DOHH2 (cell line): ENCODE data around the gene LGALS3.

Experiments used
- H3F3A ChIP-seq: fragments of 200-600 bp; sonication (generic), shearing (Covaris generic); 2 replicates; pipeline ENCODE4 v1.6.0; 2016; ENCODE audit warnings: antibody characterized with exemption, mild to moderate bottlenecking; ENCODE audit not compliant: control insufficient read depth, insufficient read depth
- H3K27ac ChIP-seq: fragments of 200-600 bp; sonication (generic); 2 replicates; pipeline ENCODE4 v1.5.1; 2014; ENCODE audit warnings: low read depth, mild to moderate bottlenecking, low read length, moderate library complexity
- H3K27me3 ChIP-seq: fragments of 200-600 bp; sonication (generic); 2 replicates; pipeline ENCODE4 v1.6.1; 2014; ENCODE audit warnings: mild to moderate bottlenecking, low read length, mixed read lengths; ENCODE audit not compliant: control insufficient read depth
- H3K36me3 ChIP-seq: fragments of 200-600 bp; sonication (generic); 2 replicates; pipeline ENCODE4 v1.6.1; 2014; ENCODE audit warnings: mild to moderate bottlenecking, low read length, moderate library complexity, mixed read lengths; ENCODE audit not compliant: control insufficient read depth
- H3K4me1 ChIP-seq: fragments of 200-600 bp; sonication (generic); 2 replicates; pipeline ENCODE4 v1.6.1; 2014; ENCODE audit warnings: mild to moderate bottlenecking, low read length, mixed read lengths; ENCODE audit not compliant: control insufficient read depth
- H3K4me2 ChIP-seq: fragments of 200-600 bp; sonication (generic); 2 replicates; pipeline ENCODE4 v1.6.0; 2014; ENCODE audit warnings: mild to moderate bottlenecking, low read length, moderate library complexity
- H3K4me3 ChIP-seq: fragments of 200-600 bp; sonication (generic); 2 replicates; pipeline ENCODE4 v1.5.1; 2014; ENCODE audit warnings: mild to moderate bottlenecking, low read length, mixed read lengths
- H3K79me2 ChIP-seq: fragments of 200-600 bp; sonication (generic); 2 replicates; pipeline ENCODE4 v1.6.1; 2014; ENCODE audit warnings: mild to moderate bottlenecking, low read length, mixed read lengths; ENCODE audit not compliant: control insufficient read depth
- H3K9me2 ChIP-seq: fragments of 200-600 bp; sonication (generic); replicated peaks from 2 replicates; pipeline ENCODE4 v1.6.1; 2014; ENCODE audit warnings: mild to moderate bottlenecking, low read length, mixed read lengths; ENCODE audit not compliant: control insufficient read depth
- H3K9me3 ChIP-seq: fragments of 200-600 bp; sonication (generic); 2 replicates; pipeline ENCODE4 v1.6.1; 2014; ENCODE audit warnings: antibody characterized with exemption, low read length, mixed read lengths; ENCODE audit not compliant: control insufficient read depth, insufficient read depth
- H4K20me1 ChIP-seq: fragments of 200-600 bp; sonication (generic); 2 replicates; pipeline ENCODE4 v1.6.0; 2014; ENCODE audit warnings: low read depth, mild to moderate bottlenecking, antibody characterized with exemption, low read length, moderate library complexity; ENCODE audit not compliant: control insufficient read depth, insufficient read depth
- EZH2phosphoT487 ChIP-seq: fragments of 200-600 bp; sonication (generic); IDR thresholded peaks from 2 replicates; pipeline ENCODE4 v1.6.1; 2017; ENCODE audit warnings: borderline replicate concordance, mild to moderate bottlenecking, antibody characterized with exemption, low read length, moderate library complexity, mixed read lengths
- TF ChIP-seq, protein P1 (sequence below): fragments of 200-600 bp; sonication (generic); IDR thresholded peaks from one replicate; pipeline ENCODE4 v1.5.1; 2014; ENCODE audit warnings: antibody characterized with exemption, mild to moderate bottlenecking, low read depth, low read length; ENCODE audit not compliant: poor library complexity, severe bottlenecking

Gene LGALS3

GRCh38 chr14:55114720-55115119 is 14.3 kb upstream of the LGALS3 start:
- Histone ChIP-seq H3K4me3 (no peak overlapping the region), H4K20me1 (no peaks in the 10 kb centered on the region), H3F3A (no peaks in the 10 kb centered on the region), H3K9me2 (no peaks in the 10 kb centered on the region), H3K27me3 (peaks cover 4% of the 10 kb centered on the region), H3K4me2 (no peak overlapping the region), H3K36me3 (no peaks in the 10 kb centered on the region), H3K9me3 (no peaks in the 10 kb centered on the region), H3K27ac (no peak overlapping the region), H3K4me1 (no peaks in the 10 kb centered on the region), H3K79me2 (no peaks in the 10 kb centered on the region)
- TF ChIP-seq EZH2phosphoT487 = no peak
- TF ChIP-seq, protein P1, sequence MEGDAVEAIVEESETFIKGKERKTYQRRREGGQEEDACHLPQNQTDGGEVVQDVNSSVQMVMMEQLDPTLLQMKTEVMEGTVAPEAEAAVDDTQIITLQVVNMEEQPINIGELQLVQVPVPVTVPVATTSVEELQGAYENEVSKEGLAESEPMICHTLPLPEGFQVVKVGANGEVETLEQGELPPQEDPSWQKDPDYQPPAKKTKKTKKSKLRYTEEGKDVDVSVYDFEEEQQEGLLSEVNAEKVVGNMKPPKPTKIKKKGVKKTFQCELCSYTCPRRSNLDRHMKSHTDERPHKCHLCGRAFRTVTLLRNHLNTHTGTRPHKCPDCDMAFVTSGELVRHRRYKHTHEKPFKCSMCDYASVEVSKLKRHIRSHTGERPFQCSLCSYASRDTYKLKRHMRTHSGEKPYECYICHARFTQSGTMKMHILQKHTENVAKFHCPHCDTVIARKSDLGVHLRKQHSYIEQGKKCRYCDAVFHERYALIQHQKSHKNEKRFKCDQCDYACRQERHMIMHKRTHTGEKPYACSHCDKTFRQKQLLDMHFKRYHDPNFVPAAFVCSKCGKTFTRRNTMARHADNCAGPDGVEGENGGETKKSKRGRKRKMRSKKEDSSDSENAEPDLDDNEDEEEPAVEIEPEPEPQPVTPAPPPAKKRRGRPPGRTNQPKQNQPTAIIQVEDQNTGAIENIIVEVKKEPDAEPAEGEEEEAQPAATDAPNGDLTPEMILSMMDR = no peak

GRCh38 chr14:55115460-55115859 is 13.6 kb upstream of the LGALS3 start:
- H3K27ac ChIP-seq = no peak overlapping the region
- H3K4me2 ChIP-seq = no peak overlapping the region
- no peaks in the 10 kb centered on the region for H3K9me3 ChIP-seq

GRCh38 chr14:55115861-55116245 is 13.2 kb upstream of the LGALS3 start:
- H3K9me2 ChIP-seq = no peaks in the 10 kb centered on the region
- H3K27me3 ChIP-seq = peaks cover 7% of the 10 kb centered on the region
- H3K4me1 ChIP-seq = no peaks in the 10 kb centered on the region
- H3K79me2 ChIP-seq = no peaks in the 10 kb centered on the region
- H3K36me3 ChIP-seq = no peaks in the 10 kb centered on the region
- no peak overlapping the region for H3K4me2 ChIP-seq
- no peak overlapping the region for H3K27ac ChIP-seq
- no peaks in the 10 kb centered on the region for H4K20me1 ChIP-seq
- H3K9me3 ChIP-seq = no peaks in the 10 kb centered on the region
- no peak for TF ChIP-seq EZH2phosphoT487
- no peaks in the 10 kb centered on the region for H3F3A ChIP-seq
- H3K4me3 ChIP-seq = no peak overlapping the region

More at GRCh38 chr14:55115460-55115859, 13.6 kb upstream of the LGALS3 start:
- Histone ChIP-seq H3F3A (no peaks in the 10 kb centered on the region), H3K9me2 (no peaks in the 10 kb centered on the region), H3K27me3 (peaks cover 7% of the 10 kb centered on the region), H3K4me1 (no peaks in the 10 kb centered on the region), H3K79me2 (no peaks in the 10 kb centered on the region), H3K4me3 (no peak overlapping the region), H4K20me1 (no peaks in the 10 kb centered on the region), H3K36me3 (no peaks in the 10 kb centered on the region)
- TF ChIP-seq, protein P1 = no peak
- no peak for TF ChIP-seq EZH2phosphoT487

DNA sequence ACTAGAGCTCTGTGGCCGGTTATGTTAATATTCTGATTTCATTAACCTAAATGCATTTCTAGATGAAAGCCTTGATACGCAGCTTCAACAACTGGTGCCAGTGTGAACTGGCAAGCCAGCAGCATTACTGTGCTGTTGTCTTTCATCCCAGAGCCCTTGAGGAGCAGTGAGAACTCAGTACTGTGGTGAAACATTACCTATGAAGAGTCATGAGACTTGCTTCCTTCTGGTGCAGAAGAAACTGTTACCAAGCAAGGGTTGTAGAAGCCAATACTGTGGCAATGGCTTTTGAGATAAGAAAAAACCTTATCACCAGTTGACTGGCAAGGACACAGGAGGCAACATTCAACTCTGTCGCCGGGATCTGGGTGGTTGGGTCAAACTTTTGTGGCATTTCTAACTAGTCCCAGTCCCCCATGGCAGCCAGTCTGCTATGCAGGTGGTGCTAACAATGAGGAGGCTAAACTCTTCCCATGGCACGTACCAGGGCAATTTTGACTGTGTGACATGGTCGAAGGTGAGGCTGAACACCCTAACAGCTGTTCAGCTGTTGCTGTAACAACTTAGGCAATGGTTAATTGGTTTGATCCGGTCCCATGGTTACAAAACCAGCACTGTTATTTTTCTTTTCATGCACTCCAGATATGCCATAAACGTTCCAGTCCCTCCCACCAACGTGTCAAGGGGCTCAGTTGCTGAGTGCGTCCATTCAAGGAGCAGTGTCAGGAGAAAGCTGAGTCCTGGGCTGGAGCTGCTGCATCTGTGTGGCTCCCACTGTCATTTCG is 12.6 kb upstream of the LGALS3 start:
- Histone ChIP-seq H3K36me3 (no peaks in the 10 kb centered on the region), H3K79me2 (no peaks in the 10 kb centered on the region), H3K9me3 (no peaks in the 10 kb centered on the region), H4K20me1 (no peaks in the 10 kb centered on the region), H3K27me3 (peaks cover 7% of the 10 kb centered on the region), H3K4me3 (no peak overlapping the region), H3K27ac (no peak overlapping the region), H3K9me2 (no peaks in the 10 kb centered on the region), H3F3A (no peaks in the 10 kb centered on the region), H3K4me1 (no peaks in the 10 kb centered on the region), H3K4me2 (no peak overlapping the region)
- no peak for TF ChIP-seq EZH2phosphoT487
- TF ChIP-seq, protein P1 = no peak
